Naive thymus-derived CD4-positive, alpha-beta T cell (primary cell): ENCODE measurements around the gene CIAPIN1. TPM values are rescaled to one million over a fixed set of nuclear protein-coding genes. Genes with fewer than 3 reads are reported as not detected.
A peak's percentile ranks its signal among the peaks of the same experiment; 100 is the strongest.

Experiments
- ATAC-seq: fragments of 150-1000 bp; cut with Tn5 transposase; 2 replicates; pipeline ENCODE4 v1.10.0; 2021; ENCODE audit warnings: mild to moderate bottlenecking, moderate library complexity
- CTCF ChIA-PET: fragments of 350-600 bp; sonication (Branson Sonifier 250); formaldehyde crosslinking; loops from one replicate; lab custom pipeline; 2021; ENCODE audit warnings: antibody characterized with exemption; lab: Charles Lee
- POLR2A ChIA-PET: fragments of 350-600 bp; sonication (Branson Sonifier 250); formaldehyde crosslinking; loops from one replicate; lab custom pipeline; 2021; ENCODE audit warnings: antibody characterized with exemption, inconsistent platforms; lab: Charles Lee
- DNase-seq, 9 donors: peaks; one replicate each; pipeline versions ENCODE4 v3.0.0 to v3.0.0-alpha.2; 2020 to 2022; ENCODE audit warnings: mixed read lengths in 1 of 9
- H3K27ac ChIP-seq: one replicate; pipeline ENCODE4 v1.7.0; 2013; ENCODE audit warnings: mild to moderate bottlenecking, low read depth, low read length, moderate library complexity
- H3K27me3 ChIP-seq, 2 donors: one replicate each; pipeline ENCODE4 v1.7.0; 2013; ENCODE audit warnings: low read length in 2 of 2, mild to moderate bottlenecking in 2 of 2, moderate library complexity in 2 of 2; ENCODE audit not compliant: control insufficient read depth in 2 of 2, insufficient read depth in 2 of 2
- H3K36me3 ChIP-seq, 3 experiments: 1 replicate in 2 of 3; 2 replicates in 1 of 3; pipeline ENCODE4 v1.7.0; 2013; ENCODE audit warnings: low read length in 3 of 3, mild to moderate bottlenecking in 3 of 3, moderate library complexity in 1 of 3; ENCODE audit not compliant: insufficient read depth in 3 of 3, control insufficient read depth in 2 of 3
- H3K4me1 ChIP-seq, 2 donors: one replicate each; pipeline ENCODE4 v1.7.0; 2013; ENCODE audit warnings: low read length in 2 of 2, mild to moderate bottlenecking in 2 of 2, moderate library complexity in 1 of 2; ENCODE audit not compliant: control insufficient read depth in 2 of 2, insufficient read depth in 2 of 2
- H3K4me3 ChIP-seq: 2 replicates; pipeline ENCODE4 v1.7.0; 2013; ENCODE audit warnings: mild to moderate bottlenecking, low read length
- H3K9me3 ChIP-seq, 3 experiments: 1 replicate in 2 of 3; 2 replicates in 1 of 3; pipeline ENCODE4 v1.7.0; 2013; ENCODE audit warnings: low read length in 3 of 3; ENCODE audit not compliant: control insufficient read depth in 2 of 3
- H3K27ac Mint-ChIP-seq, 9 donors: one replicate each; pipeline ENCODE4 v1.8.0; 2020 to 2022; ENCODE audit warnings: mixed read lengths in 9 of 9, mild to moderate bottlenecking in 8 of 9, moderate library complexity in 5 of 9, inconsistent platforms in 2 of 9
- H3K27me3 Mint-ChIP-seq, 5 donors: one replicate each; pipeline ENCODE4 v1.8.0; 2021 to 2022; ENCODE audit warnings: mixed read lengths in 5 of 5, mild to moderate bottlenecking in 1 of 5
- H3K36me3 Mint-ChIP-seq, 5 donors: one replicate each; pipeline ENCODE4 v1.8.0; 2020 to 2022; ENCODE audit warnings: mixed read lengths in 5 of 5, mild to moderate bottlenecking in 3 of 5, inconsistent platforms in 1 of 5
- H3K4me1 Mint-ChIP-seq, 7 donors: one replicate each; pipeline ENCODE4 v1.8.0; 2020 to 2022; ENCODE audit warnings: mixed read lengths in 7 of 7, mild to moderate bottlenecking in 3 of 7, inconsistent platforms in 1 of 7
- H3K4me3 Mint-ChIP-seq, 10 donors: one replicate each; pipeline ENCODE4 v1.8.0; 2020 to 2022; ENCODE audit warnings: mild to moderate bottlenecking in 10 of 10, mixed read lengths in 10 of 10, moderate library complexity in 6 of 10, inconsistent platforms in 2 of 10
- H3K9me3 Mint-ChIP-seq, 11 donors: one replicate each; pipeline ENCODE4 v1.8.0; 2020 to 2022; ENCODE audit warnings: mixed read lengths in 11 of 11, mild to moderate bottlenecking in 4 of 11, inconsistent platforms in 1 of 11, moderate library complexity in 1 of 11
- intact Hi-C, 2 donors: fragments of 100-400 bp; cut with micrococcal nuclease; formaldehyde crosslinking; loops; one replicate each; pipeline ENCODE4 v1.15.1; 2023
- polyA plus RNA-seq, 2 donors: library from polyadenylated mRNA; unstranded; fragments of 300-500 nt; fragmentation: Illumina TruSeq; gene quantifications; one replicate each; pipeline ENCODE4 v1.2.3, GENCODE V29; 2021
- total RNA-seq, 6 experiments: library from RNA in 5 of 6; stranded (reverse) in 5 of 6; gene quantifications; 1 replicate in 5 of 6; 2 replicates in 1 of 6; pipeline ENCODE4 v1.2.3 and lab custom pipeline; 2021 to 2026

CIAPIN1 gene
- total and polyA plus RNA-seq, 7 experiments from 2014 or later, result 33.6 to 119 (median 45.7) TPM

- H3K4me3 Mint-ChIP-seq, result no peak overlapping the region
- no peaks in the 10 kb centered on the region for H3K27me3 ChIP-seq
- POLR2A ChIA-PET, result interaction anchor here (0.9 to 1.3 kb wide), 2 partner anchors 9 to 179 kb away, joined by 3 read pairs; no protein-coding TSS in a partner anchor
- peaks cover 4 to 22% (median 8%) of the 10 kb centered on the region in 5 donors for H3K36me3 Mint-ChIP-seq
- no peaks in the 10 kb centered on the region for H3K9me3 ChIP-seq
- H3K4me1 Mint-ChIP-seq, result peaks cover 0 to 16% (median 8%) of the 10 kb centered on the region in 7 donors
- no peaks in the 10 kb centered on the region for H3K27me3 Mint-ChIP-seq
- no peak overlapping the region for H3K4me3 ChIP-seq
- peaks cover 0 to 24% (median 0%) of the 10 kb centered on the region in 3 experiments for H3K36me3 ChIP-seq
- CTCF ChIA-PET, result interaction anchor here (0.5 to 2.6 kb wide), 2 partner anchors 8 to 133 kb away, joined by 3 to 12 read pairs; no protein-coding TSS in a partner anchor
- no peak overlapping the region for H3K27ac ChIP-seq
- no peaks in the 10 kb centered on the region for H3K9me3 Mint-ChIP-seq
- no peaks in the 10 kb centered on the region for H3K4me1 ChIP-seq
- DNase-seq, result no peak
- no peak for ATAC-seq
- intact Hi-C loops, result no loop called here
- peak overlapping the region in 3 of 9 donors; percentile 18 to 51 (median 47) for H3K27ac Mint-ChIP-seq
These were observed 22.6 kb downstream of the CIAPIN1 start for GRCh38 chr16:57424583-57424982.

GRCh38 chr16:57423152-57423551 is 24.0 kb downstream of the CIAPIN1 start:
- intact Hi-C loops, result no loop called here
- H3K27me3 ChIP-seq, result no peaks in the 10 kb centered on the region
- Mint-ChIP-seq H3K4me3 (no peak overlapping the region), H3K36me3 (peaks cover 0 to 11% (median 0%) of the 10 kb centered on the region in 5 donors), H3K27me3 (no peaks in the 10 kb centered on the region), H3K27ac (no peak overlapping the region), H3K9me3 (no peaks in the 10 kb centered on the region), H3K4me1 (peaks cover 6 to 26% (median 18%) of the 10 kb centered on the region in 7 donors)
- H3K27ac ChIP-seq, result no peak overlapping the region
- no peak for ATAC-seq
- no peaks in the 10 kb centered on the region for H3K9me3 ChIP-seq
- CTCF ChIA-PET, result interaction anchor here (0.7 to 1.8 kb wide), 3 partner anchors 10 to 97 kb away, joined by 3 to 11 read pairs (median 4); no protein-coding TSS in a partner anchor
- H3K4me3 ChIP-seq, result no peak overlapping the region
- POLR2A ChIA-PET, result interaction anchor here (1.6 kb wide), 1 partner anchor 18 kb away, joined by 3 read pairs; no protein-coding TSS in a partner anchor
- no peak for DNase-seq
- H3K36me3 ChIP-seq, result peaks cover 0 to 11% (median 0%) of the 10 kb centered on the region in 3 experiments
- peaks cover 8% of the 10 kb centered on the region in 2 donors for H3K4me1 ChIP-seq

GRCh38 chr16:57422026-57422944 is 24.9 kb downstream of the CIAPIN1 start:
- peaks cover 0 to 2% (median 0%) of the 10 kb centered on the region in 11 donors for H3K9me3 Mint-ChIP-seq
- DNase-seq, result no peak
- H3K4me1 Mint-ChIP-seq, result peaks cover 11 to 29% (median 24%) of the 10 kb centered on the region in 7 donors
- intact Hi-C loops, result no loop called here
- peaks cover 0 to 4% (median 0%) of the 10 kb centered on the region in 5 donors for H3K36me3 Mint-ChIP-seq
- Histone ChIP-seq H3K27ac (no peak overlapping the region), H3K9me3 (no peaks in the 10 kb centered on the region), H3K4me1 (peaks cover 9 to 10% of the 10 kb centered on the region in 2 donors), H3K36me3 (peaks cover 0 to 3% (median 0%) of the 10 kb centered on the region in 3 experiments), H3K4me3 (no peak overlapping the region), H3K27me3 (no peaks in the 10 kb centered on the region)
- H3K27ac Mint-ChIP-seq, result peak overlapping the region in 1 of 9 donors; percentile 48
- POLR2A ChIA-PET, result interaction anchor here (0.9 to 1.6 kb wide), 3 partner anchors 19 to 100 kb away, joined by 3 read pairs; no protein-coding TSS in a partner anchor
- no peak overlapping the region for H3K4me3 Mint-ChIP-seq
- no peak for ATAC-seq
- H3K27me3 Mint-ChIP-seq, result no peaks in the 10 kb centered on the region
- CTCF ChIA-PET, result interaction anchor here (0.6 to 1.8 kb wide), 4 partner anchors 11 to 121 kb away, joined by 3 to 11 read pairs (median 4); no protein-coding TSS in a partner anchor

- no peaks in the 10 kb centered on the region for H3K36me3 Mint-ChIP-seq
- ATAC-seq, result no peak
- peak overlapping the region in 1 of 10 donors; percentile 79 for H3K4me3 Mint-ChIP-seq
- Histone ChIP-seq H3K27ac (no peak overlapping the region), H3K36me3 (no peaks in the 10 kb centered on the region), H3K27me3 (no peaks in the 10 kb centered on the region), H3K4me3 (no peak overlapping the region), H3K9me3 (no peaks in the 10 kb centered on the region), H3K4me1 (peaks cover 11 to 18% of the 10 kb centered on the region in 2 donors)
- ChIA-PET CTCF (interaction anchor here (0.9 to 6.3 kb wide), 12 partner anchors 12 to 196 kb away, joined by 3 to 83 read pairs (median 4); partner anchors contain the start of genes CIAPIN1 and COQ9), POLR2A (interaction anchor here (1.3 to 4.9 kb wide), 4 partner anchors 27 to 174 kb away, joined by 3 to 33 read pairs (median 7); partner anchors contain the start of genes ARL2BP, CCDC102A, CIAPIN1 and COQ9)
- DNase-seq, result no peak
- intact Hi-C loops, result loop anchor here (1.0 to 5.0 kb wide), 7 partner anchors 14 to 337 kb away; partner anchors contain the start of genes CIAPIN1 (in 2 of the 2), COQ9 (in 2 of the 2) and POLR2C (in 1 of the 2)
- no peaks in the 10 kb centered on the region for H3K27me3 Mint-ChIP-seq
- H3K9me3 Mint-ChIP-seq, result peaks cover 0 to 2% (median 0%) of the 10 kb centered on the region in 11 donors
- H3K27ac Mint-ChIP-seq, result peak overlapping the region in 8 of 9 donors; percentile 38 to 91 (median 88)
- H3K4me1 Mint-ChIP-seq, result peaks cover 20 to 36% (median 30%) of the 10 kb centered on the region in 7 donors
These were observed 27.7 kb downstream of the CIAPIN1 start for GRCh38 chr16:57419506-57419905.

- ChIA-PET POLR2A (interaction anchor here (1.1 to 4.9 kb wide), 3 partner anchors 18 to 115 kb away, joined by 3 to 33 read pairs (median 6); partner anchors contain the start of genes CIAPIN1 and COQ9), CTCF (interaction anchor here (1.1 to 6.3 kb wide), 9 partner anchors 10 to 333 kb away, joined by 3 to 83 read pairs (median 13); partner anchors contain the start of genes ARL2BP, CIAPIN1 and COQ9)
- no peak overlapping the region for H3K4me3 Mint-ChIP-seq
- H3K4me1 ChIP-seq, result peaks cover 11 to 18% of the 10 kb centered on the region in 2 donors
- no peak for ATAC-seq
- peaks cover 0 to 2% (median 0%) of the 10 kb centered on the region in 11 donors for H3K9me3 Mint-ChIP-seq
- H3K27ac Mint-ChIP-seq, result no peak overlapping the region
- no peaks in the 10 kb centered on the region for H3K27me3 Mint-ChIP-seq
- no peak overlapping the region for H3K27ac ChIP-seq
- no peaks in the 10 kb centered on the region for H3K36me3 ChIP-seq
- no peaks in the 10 kb centered on the region for H3K36me3 Mint-ChIP-seq
- H3K9me3 ChIP-seq, result no peaks in the 10 kb centered on the region
- no peaks in the 10 kb centered on the region for H3K27me3 ChIP-seq
- no peak for DNase-seq
- H3K4me3 ChIP-seq, result no peak overlapping the region
- peaks cover 17 to 29% (median 23%) of the 10 kb centered on the region in 7 donors for H3K4me1 Mint-ChIP-seq
- intact Hi-C loops, result loop anchor here (2.0 to 5.0 kb wide), 4 partner anchors 229 to 334 kb away; partner anchors contain the start of genes PSME3IP1 (in 1 of the 2) and RSPRY1 (in 1 of the 2)
These were observed 31.1 kb downstream of the CIAPIN1 start for GRCh38 chr16:57416084-57416483.

- Mint-ChIP-seq H3K9me3 (peaks cover 0 to 2% (median 0%) of the 10 kb centered on the region in 11 donors), H3K27ac (no peak overlapping the region), H3K4me1 (peaks cover 12 to 24% (median 18%) of the 10 kb centered on the region in 7 donors), H3K4me3 (no peak overlapping the region), H3K27me3 (no peaks in the 10 kb centered on the region), H3K36me3 (no peaks in the 10 kb centered on the region)
- Histone ChIP-seq H3K9me3 (no peaks in the 10 kb centered on the region), H3K36me3 (no peaks in the 10 kb centered on the region), H3K4me3 (no peak overlapping the region), H3K27me3 (no peaks in the 10 kb centered on the region), H3K4me1 (peaks cover 6 to 12% of the 10 kb centered on the region in 2 donors), H3K27ac (no peak overlapping the region)
- intact Hi-C loops, result no loop called here
- ATAC-seq, result no peak
- CTCF ChIA-PET, result no interaction called here
- DNase-seq, result no peak
- POLR2A ChIA-PET, result no interaction called here
These were observed 33.5 kb downstream of the CIAPIN1 start for GRCh38 chr16:57413733-57414132.
